Measurements from ENCODE around the gene ARHGAP12.

- TF ChIP-seq CTCF (IDR thresholded peaks at IDR 0.05; ENCODE audit: low read length) (no peak), EZH2 (IDR thresholded peaks at IDR 0.05; ENCODE audit: borderline replicate concordance, low read length) (no peak)
Measured at GRCh38 chr10:31888442-31888841, 40.2 kb downstream of the ARHGAP12 start.
